GM19452 (cell line): Measurements from ENCODE around the gene KCND3.

Experiments
- ATAC-seq: cut with Tn5 transposase; IDR thresholded peaks from one replicate; pipeline ENCODE4 v1.9.1; 2021; ENCODE audit not compliant: unreplicated experiment

Gene KCND3

DNA sequence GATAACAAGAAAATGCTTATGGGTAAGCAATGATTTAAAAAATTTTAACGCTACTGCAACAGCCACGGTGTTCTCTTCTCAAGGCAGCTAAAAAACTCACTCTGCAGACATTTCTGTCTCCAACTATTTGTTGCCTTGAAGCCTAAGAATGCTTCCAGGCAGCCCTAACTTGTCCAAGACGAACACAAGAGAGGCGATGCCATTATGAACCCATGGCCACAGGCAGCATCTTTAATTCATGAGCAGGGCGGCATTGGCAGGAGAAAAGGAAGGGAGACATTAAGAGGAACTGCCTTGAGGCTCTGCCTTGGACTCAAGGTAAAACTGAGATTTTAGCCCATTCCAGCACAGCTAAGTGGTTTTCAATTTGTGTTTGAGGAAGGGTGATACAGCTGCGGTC lies 67.5 kb downstream of the KCND3 start:
- no peak for ATAC-seq

DNA sequence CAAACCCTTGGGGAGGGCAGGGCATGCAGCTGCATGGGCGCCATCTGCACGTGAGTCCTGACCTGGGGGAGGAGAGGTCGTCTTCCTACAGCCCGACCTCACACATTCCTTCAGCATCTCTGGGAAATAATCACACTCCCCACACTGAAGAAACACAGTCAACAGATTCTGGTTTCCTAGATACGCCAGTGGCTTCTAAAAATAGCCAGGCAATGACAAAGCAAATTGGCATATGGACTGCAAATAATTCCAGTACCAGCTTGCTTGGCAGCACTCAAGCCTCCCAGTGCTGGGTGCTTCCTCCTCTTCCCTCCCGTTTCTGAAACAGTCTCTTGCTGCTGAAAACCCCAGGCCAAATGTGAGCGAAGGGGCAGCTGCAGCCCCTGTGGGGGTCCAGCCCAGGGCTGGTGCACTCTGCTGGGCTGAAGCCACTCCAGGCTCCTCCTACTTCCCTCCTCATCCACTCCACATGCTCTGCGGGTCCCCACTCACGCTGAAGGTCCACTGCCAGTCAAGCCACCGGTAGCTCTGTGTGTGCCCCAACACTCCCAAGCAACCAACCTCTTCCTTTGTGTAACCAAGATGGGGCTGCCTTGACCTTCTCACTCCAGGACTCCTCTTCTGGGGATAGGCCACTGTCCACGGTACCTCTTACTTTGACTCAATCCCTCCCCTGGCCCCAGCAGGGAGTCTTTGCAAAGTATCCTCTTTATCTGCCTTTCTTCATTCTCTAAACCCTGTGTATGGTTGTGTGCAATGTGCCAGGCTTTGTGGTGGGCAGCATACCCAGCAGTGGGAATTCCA lies 69.0 kb downstream of the KCND3 start:
- ATAC-seq, result no peak

DNA sequence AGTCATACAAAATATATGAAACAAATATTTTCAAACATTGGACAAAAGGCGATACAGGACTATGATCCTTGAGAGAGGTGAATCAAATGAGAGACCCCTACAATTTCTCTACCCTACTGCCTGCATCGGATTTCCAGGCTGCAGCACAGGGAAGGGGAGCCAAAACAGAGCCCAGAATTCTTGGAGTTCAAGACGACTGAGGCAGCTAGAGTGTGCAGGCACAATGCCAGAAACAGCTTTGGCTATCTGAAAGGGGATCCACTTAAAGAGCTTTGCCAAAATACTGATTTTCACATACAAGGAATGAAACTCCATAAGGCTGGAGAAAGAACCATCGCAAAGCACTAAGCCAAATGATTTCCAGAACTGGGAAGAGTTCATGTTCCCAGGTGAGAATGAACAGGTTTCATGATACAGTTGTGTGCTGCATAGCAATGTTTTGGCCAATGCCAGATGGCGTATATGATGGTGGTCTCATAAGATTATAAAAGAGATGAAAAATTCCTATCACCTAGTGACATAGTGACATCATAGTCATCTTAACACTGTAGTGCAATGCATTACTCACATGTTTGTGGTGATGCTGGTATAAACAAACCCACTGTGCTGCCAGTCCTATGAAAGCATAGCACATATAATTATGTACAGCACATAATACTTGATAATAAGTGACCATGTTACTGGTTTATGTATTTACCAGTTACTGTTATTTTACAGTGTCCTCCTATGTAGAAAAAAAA lies 77.5 kb downstream of the KCND3 start:
- no peak for ATAC-seq

DNA sequence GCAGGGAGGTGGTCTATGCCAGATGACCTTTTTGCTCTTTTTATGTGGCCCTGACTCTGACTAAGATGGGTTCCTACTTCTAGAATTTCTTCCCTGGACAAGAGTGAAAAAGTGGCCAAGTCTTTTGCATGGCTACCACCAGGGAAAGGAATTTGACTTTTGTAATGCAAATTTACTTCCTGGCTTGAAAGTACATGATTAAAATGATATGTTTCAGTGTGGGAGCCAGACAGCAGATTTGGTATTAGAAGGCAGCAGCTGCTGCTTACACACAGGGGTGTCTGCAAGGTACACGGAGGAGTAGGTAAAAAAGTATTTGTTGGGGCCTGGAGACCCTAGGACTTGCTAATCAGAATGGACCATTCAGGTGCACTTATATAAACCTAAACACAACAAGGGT lies 78.4 kb downstream of the KCND3 start:
- ATAC-seq, result no peak

DNA sequence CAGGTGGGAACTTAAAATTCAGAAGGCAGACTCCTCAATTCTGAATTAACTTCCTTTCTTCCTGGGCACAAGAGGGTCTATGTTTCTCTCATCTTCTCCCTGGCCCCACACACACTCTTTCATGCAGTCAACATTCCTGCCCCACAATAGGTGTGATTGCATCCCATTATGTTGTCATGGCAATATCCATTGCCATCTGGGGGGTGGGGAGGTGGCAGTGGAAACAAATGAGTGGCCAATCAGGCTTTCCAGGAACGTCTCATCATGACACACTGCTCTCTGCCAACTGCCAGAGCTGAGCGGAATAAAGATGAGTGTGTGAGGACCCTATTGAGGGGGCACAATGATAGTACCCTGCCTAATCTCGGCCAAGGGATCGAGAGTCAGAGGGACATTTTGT lies 80.4 kb downstream of the KCND3 start:
- no peak for ATAC-seq

DNA sequence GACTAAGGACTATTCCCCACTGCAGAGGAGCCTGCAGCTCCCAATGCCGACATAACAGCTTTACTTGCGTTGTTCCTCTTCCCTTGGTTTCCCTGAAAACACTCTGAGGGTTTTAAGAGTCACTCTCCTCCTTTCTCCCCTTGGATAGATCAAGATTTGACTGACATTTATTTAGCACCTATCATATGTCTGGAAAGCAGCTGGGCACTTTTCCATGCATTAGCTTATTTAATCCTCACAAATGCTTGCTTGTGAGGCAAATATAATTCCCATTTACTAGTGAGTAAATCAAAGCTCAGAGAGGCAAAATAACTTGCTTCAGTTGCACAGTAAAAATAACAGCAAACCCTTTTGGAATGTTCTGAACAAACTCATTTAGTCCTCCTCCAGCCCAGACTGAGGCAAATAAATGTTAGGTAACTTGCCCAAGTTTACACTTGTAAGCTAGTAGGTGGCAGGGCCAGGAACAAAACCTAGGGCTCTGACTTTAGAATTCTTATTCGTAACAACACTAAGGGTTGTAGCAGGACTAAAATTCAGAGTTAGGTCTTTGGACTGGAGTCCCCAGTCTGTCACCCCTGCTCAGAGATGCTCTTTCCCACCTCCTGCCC lies 81.4 kb downstream of the KCND3 start:
- ATAC-seq, result no peak

DNA sequence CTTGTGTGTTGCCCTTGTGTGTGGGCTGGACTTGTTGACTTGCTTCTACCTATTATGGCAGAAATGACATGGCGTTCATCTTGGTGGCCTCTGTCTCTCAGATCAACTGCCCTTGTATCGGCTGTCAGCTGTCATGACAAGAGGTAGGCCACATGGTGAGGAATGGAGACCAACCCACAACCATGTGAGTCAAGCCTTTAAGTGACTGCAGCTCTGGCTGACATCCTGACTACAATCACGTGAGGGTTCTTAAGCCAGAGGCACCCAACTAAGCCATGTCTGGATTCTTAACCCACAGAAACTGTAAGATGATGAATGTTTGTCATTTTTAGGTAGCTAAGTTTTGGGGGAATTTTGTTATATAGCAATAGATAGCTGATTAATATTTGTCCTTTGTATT lies 82.1 kb downstream of the KCND3 start:
- ATAC-seq, result no peak

DNA sequence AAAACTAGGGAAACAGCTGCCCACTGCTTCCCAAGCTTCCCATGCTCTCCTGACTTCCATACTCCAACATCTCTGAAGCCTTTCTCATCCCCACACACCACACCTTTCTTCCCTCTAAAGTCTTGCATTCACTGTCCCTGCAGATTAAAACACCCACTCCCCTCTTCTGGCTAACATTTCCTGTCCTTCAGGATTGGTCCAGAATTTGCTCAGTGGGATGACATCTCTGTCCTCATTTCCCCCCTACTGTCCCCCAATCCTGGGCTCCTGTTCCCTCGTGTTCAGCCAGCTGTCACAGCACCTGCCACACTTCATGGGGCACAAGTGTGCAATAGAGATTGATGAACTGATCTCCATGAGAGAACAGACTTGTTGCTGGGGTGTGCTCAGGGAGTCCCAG lies 82.7 kb downstream of the KCND3 start:
- no peak for ATAC-seq

DNA sequence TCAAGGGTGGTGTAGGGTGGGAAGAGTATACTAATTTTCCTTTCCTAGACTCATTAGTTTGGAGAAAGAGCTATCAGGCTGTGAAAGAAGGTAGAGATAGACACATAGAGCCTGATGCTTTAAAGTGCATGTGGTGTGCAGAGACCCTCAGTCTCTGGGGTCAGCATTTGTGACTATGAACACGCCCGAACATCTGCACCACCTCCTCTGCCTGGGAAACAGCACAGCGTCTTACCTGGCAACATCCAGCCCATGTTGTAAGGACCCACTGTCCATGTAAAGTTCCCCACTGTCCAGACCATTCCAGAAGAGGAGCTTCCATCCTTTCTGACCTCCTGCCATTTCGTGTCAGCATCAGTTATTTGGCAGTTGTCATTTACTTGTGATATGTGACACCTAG lies 83.4 kb downstream of the KCND3 start:
- ATAC-seq, result no peak

DNA sequence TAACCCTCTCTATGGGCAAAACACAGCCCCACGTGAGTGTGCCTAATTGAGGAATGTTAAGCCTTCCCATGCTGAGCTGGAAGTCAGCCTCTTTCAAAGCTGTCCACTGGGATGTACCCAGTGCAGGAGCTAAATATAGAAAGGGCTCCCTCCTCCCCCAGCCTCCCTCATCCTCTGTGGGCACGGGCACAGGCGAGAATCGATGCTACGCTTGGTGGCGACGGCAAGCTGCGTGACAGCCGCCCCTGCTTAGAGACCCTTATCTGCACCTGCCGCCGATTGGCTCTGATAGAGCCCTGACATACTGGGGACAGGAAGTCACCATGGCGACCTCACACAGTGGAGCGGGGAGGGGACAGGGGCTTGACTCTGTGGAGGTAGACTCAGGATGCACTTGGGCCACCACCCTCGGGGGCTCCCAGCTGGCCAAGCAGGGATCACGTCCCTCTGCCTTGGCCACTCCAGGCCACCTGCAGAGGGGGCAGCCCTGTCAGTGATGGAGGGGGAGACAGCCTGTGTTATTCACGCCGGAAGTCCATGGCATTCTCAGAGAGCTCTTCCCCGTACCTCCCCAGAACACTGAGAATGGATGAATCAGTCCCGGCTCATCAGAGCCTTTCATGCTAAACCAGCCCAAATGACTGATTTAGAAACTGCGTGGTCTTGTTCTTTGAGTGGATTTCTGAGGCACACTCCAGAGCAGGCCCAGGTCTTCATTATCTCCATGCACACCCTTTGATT lies 84.8 kb downstream of the KCND3 start:
- ATAC-seq, result no peak

DNA sequence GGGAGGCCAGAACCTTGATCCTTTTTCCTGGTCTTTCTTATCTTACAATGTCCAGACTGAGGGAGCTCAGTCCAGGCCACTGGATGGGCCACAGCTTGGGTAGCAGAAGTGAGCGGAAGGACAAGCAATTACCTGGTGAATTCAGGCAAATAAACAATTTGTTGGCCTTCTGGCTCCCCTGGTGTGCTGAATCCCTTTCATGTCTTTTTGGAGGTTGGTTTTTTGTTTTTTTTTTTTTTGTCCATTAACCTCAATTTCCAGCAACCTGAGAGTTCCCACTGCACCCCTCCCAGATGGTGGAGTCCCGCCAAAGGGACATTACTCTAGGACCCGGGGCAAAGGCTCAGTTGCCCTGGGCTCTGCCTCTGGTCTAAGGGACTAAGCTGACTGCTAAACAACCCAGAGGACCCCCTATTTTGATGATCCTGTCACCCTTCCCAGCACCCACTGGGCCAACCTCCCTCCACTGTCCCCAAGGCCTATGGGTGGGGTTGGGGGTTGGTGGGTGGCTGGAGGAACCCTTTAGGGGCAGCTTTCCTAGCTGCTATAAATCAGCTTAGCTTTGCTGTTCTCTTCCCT lies 85.5 kb downstream of the KCND3 start:
- no peak for ATAC-seq

DNA sequence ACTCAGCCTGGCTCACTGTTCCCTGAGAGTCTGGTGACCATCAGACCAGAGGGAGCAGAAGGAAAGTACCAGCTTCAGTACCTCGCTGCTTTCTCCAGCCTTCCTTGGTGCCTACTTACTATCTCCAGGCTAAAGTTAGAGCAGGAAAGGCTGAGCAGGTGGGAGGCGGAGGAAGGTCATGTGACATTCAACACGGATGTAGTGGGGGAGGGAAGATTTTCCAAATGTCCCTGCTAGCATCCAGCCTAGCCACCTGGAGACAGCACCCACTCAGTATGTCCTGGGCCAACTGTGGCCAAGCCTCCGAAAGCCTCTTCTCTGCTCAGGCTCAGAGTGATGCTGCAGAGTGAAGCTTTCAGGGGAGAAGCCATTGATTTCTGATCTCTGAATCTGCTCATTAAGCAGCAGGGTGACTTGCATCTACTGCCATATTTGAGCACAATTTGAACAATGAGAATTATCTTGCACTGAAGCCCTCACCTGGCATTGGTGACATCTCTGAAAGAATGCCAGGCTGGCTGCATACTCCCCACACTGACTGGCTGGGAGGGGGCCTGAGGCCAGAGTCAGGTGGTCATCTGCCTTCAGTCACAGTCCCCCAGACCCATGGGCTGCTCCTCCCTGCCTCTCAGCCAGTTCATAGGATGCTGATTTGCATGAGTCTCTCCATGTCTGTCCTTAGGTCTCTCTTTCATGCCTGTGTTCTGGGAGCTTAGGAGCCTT lies 86.2 kb downstream of the KCND3 start:
- ATAC-seq, result no peak

DNA sequence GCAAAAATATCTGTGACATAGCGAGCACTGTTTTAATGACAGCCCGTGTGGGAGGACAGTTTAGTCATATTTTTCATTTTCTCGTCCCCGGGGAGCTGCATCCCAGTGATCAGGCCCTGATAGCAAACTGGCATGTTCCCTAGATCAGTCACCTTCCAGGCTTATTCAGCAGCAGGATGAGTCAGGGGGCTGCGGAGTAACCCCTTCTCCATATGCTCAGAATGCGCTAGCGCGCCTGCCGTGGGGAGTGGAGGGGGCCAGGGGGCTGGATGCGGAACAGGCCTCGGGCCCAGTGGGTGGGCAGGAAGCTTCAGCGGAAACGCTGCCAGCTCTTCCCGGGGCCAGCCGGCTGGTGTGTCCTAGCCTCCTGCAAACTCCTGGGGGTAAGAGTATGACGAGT lies 94.0 kb downstream of the KCND3 start:
- no peak for ATAC-seq

DNA sequence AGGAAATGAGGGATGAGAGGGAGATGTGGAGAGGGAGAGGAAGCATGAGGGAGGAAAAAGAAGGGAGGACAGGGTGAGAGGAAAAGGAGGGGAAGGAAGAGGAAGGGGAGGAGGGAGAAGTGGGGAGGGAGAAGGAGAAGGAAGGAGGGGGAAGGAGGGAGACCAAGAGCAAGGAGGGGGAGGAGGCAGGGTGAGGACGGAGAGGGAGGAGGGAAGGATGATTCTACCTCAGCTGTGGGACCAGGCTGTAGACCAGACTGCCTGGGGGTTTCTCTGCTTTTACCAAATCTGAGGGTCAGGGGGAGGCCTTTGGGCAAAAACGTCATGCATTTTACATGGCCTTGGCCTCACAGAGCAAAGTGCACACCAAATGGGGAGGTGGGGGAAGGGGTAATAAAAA lies 94.5 kb downstream of the KCND3 start:
- no peak for ATAC-seq

DNA sequence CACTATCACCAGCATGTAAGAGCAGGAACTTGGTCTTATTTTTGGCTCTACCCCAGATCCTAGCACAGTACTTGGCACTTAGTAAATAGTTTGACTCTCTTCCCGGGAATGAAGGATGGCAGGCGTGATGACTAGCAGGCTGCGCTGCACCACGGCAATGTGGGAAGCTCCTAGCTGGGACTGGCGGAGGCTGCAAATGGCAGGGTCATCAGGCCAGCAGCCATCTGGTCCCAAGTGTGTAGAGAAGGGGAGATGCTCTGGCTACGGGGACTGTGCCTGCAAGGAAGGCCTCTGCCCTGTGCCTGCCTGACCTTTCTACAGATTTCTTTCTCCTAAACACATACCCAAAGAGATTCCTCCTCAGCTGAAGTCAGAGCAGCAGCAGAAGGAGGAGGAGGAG lies 95.0 kb downstream of the KCND3 start:
- no peak for ATAC-seq

DNA sequence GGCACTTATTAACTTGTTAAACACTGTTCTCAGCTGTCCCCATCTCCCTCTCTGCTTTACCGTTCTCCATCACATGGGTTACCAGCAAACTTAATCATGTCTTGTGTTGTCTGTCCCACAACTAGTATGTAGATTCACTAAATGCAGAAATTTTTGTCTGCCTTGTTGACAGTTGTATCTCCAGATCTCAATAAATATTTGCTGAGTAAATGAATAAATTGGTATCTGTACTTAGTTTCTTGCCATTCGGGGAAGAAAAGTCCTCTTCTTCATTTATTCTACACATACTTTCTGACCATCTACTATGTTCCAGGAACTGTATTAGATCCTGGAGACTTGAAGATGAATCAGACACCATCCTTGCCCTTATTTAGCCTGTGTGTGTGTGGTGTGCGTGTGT lies 97.9 kb downstream of the KCND3 start:
- ATAC-seq, result no peak

DNA sequence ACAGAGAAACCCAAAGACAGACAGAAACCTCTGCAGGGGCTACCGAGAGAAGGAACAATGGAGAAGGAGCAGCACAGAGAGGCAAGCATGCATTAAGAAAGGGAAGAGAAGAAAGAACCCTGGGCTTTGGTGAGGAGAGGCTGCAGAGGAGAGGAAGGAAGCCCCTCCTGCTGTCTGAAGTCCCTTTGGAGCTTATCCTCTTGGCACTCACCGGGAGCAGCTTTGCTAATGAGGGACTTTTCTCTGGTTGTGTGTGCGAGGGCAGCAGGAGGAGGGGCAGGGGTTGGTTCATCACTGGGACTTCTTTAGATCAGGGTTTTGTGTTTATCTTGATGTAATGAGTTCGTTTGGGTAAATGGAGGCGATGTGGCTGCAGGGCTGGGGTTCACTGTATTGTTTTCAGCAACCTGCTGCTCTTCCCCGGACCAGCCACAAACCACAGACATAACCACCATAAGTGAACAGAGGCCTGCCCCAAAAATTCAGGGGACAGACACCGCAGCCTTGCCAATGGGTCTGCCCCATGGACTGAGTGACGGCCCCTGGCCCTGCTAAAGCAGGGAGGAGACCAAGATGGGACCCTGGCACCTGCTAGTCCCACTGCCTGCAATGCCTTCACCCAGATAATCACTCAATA lies 100.6 kb downstream of the KCND3 start:
- no peak for ATAC-seq

DNA sequence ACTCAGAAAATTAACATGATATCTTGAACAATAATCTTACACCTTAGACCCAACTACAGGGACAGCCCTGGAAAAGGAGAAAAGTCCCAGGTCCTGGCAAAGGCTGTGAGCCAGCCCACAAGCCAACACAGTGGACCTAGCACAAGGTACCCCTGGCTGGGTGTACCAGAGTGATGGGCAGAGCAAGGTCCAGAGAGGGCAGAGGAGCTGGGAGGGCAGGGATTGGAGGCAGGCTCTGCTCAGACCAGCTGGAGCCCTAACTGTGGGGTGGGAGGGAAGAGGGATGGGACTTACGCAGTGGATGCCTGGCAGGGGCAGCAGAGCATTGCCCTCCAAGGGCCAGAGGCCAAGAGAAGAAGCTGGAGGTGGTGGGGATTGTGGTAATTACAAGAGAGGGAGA lies 101.6 kb downstream of the KCND3 start:
- ATAC-seq, result no peak

DNA sequence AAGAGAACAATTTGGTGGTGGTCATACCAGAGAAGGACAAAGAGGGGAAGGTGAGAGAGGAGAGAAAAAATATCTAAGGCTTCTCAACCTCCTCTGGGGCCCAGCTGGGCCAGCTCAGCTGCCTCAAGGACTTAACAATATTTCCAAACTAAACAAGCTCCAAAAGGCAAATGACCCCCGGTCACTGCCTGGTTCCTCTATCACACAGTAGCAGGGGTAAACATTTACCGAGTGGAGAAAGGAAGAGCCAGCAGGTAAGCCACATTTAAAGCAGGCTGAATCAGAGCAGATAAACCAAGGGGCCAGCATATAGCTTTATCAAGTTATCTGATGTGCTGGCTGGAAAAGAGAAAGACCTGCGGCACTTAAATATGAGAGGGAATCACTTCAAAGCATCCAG lies 102.1 kb downstream of the KCND3 start:
- ATAC-seq, result no peak

DNA sequence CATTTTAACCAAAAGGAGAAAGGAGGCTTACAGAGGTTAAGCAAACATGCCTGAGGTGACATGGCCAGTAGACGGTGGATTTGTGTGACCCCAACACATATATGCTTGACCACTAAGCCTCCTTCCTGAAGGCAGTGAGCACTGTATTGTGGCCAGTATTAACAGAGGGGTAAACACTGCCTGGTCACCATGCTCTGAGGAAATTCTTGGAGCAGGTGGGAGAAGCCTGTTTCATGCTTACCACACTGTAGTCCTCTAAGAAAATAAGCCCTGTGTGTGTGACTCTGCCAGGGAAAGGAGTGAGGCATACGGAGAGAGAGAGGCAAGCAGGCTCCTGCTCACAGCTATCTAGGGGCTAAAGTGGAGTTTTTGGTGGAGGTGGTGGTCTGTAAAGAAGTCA lies 102.7 kb downstream of the KCND3 start:
- no peak for ATAC-seq
